ENCODE results near the gene TAGAP. TPM values are rescaled to one million over a fixed set of nuclear protein-coding genes. Genes with fewer than 3 reads are reported as not detected.
"Not testable (repeated sequence)": the region's sequence is repeated elsewhere in the genome, so short reads cannot be mapped to it uniquely, and the experiment has no call there.

Gene TAGAP
- total RNA-seq, 4 donors from 2014 or later, result 1.7 to 8.5 (median 3.3) TPM

- Histone ChIP-seq H3K4me1 (no peaks in the 10 kb centered on the region), H3K4me3 (no peak overlapping the region), H3K36me3 (no peaks in the 10 kb centered on the region), H3K9me3 (no peaks in the 10 kb centered on the region), H3K27ac (no peak overlapping the region), H3K27me3 (no peaks in the 10 kb centered on the region)
- TF ChIP-seq POLR2A (IDR thresholded peaks at IDR 0.05), result no peak
- TF ChIP-seq CTCF (IDR thresholded peaks at IDR 0.05), result no peak
- no peak for DNase-seq
- intact Hi-C loops (cut with DNase I; ENCODE audit: low total_unique reads), result no loop called here
These were observed 8.9 kb downstream of the TAGAP start for GRCh38 chr6:159035891-159036290.

- no peak overlapping the region for H3K4me3 ChIP-seq
- no peaks in the 10 kb centered on the region for H3K4me1 ChIP-seq
- no peaks in the 10 kb centered on the region for H3K27me3 ChIP-seq
- TF ChIP-seq CTCF (IDR thresholded peaks at IDR 0.05) (no peak), POLR2A (IDR thresholded peaks at IDR 0.05) (no peak)
- intact Hi-C loops (cut with DNase I; ENCODE audit: low total_unique reads), result no loop called here
- H3K27ac ChIP-seq, result no peak overlapping the region
- no peaks in the 10 kb centered on the region for H3K9me3 ChIP-seq
- no peaks in the 10 kb centered on the region for H3K36me3 ChIP-seq
- DNase-seq, result no peak
These were observed 11.4 kb downstream of the TAGAP start for GRCh38 chr6:159033160-159034049.

- no peak overlapping the region for H3K27ac ChIP-seq
- no peaks in the 10 kb centered on the region for H3K4me1 ChIP-seq
- no peak overlapping the region for H3K4me3 ChIP-seq
- no peaks in the 10 kb centered on the region for H3K9me3 ChIP-seq
- no peaks in the 10 kb centered on the region for H3K27me3 ChIP-seq
- no peaks in the 10 kb centered on the region for H3K36me3 ChIP-seq
- intact Hi-C loops (cut with DNase I; ENCODE audit: low total_unique reads), result no loop called here
- DNase-seq, result no peak
- TF ChIP-seq POLR2A (IDR thresholded peaks at IDR 0.05) (no peak), CTCF (IDR thresholded peaks at IDR 0.05) (no peak)
These were observed 12.9 kb downstream of the TAGAP start for GRCh38 chr6:159031846-159032245.

- Histone ChIP-seq H3K4me3 (no peak overlapping the region), H3K36me3 (no peaks in the 10 kb centered on the region), H3K9me3 (peaks cover 0 to 8% of the 10 kb centered on the region in 2 donors), H3K27ac (no peak overlapping the region), H3K27me3 (no peaks in the 10 kb centered on the region), H3K4me1 (no peaks in the 10 kb centered on the region)
- no peak for DNase-seq
- TF ChIP-seq POLR2A (IDR thresholded peaks at IDR 0.05) (no peak), CTCF (IDR thresholded peaks at IDR 0.05) (no peak)
- intact Hi-C loops (cut with DNase I; ENCODE audit: low total_unique reads), result no loop called here
These were observed 14.6 kb downstream of the TAGAP start for GRCh38 chr6:159030168-159030567.

- H3K27me3 ChIP-seq; H3K36me3 ChIP-seq; H3K4me3 ChIP-seq; DNase-seq; H3K4me1 ChIP-seq; H3K27ac ChIP-seq; intact Hi-C loops (cut with DNase I; ENCODE audit: low total_unique reads): not testable (repeated sequence)
- H3K9me3 ChIP-seq, result peaks cover 0 to 11% of the 10 kb centered on the region in 2 donors
These were observed 19.6 kb downstream of the TAGAP start for GRCh38 chr6:159025224-159025623.
